Tibial nerve (tissue), 4 donors: ENCODE results near the gene HADHA. TPM values are rescaled to one million over a fixed set of nuclear protein-coding genes. Genes with fewer than 3 reads are reported as not detected.

Source experiments
- DNase-seq, 2 donors: peaks; one replicate each; pipeline ENCODE4 v3.0.0-alpha.2; 2019; ENCODE audit warnings: low spot score in 2 of 2
- H3K27ac ChIP-seq, 4 donors: fragments of 200-600 bp; sonication (generic) in 3 of 4; one replicate each; pipeline ENCODE4 v1.5.1; 2017 to 2019; ENCODE audit warnings: mild to moderate bottlenecking in 1 of 4
- H3K27me3 ChIP-seq, 2 donors: fragments of 200-600 bp; sonication (generic) in 1 of 2; one replicate each; pipeline versions ENCODE4 v1.5.1 to v1.6.0; 2017 to 2019
- H3K36me3 ChIP-seq, 3 donors: fragments of 200-600 bp; sonication (generic); one replicate each; pipeline ENCODE4 v1.5.1; 2018 to 2019
- H3K4me1 ChIP-seq, 4 donors: fragments of 200-600 bp; sonication (generic) in 3 of 4; one replicate each; pipeline ENCODE4 v1.5.1; 2017 to 2019
- H3K4me3 ChIP-seq, 4 donors: fragments of 200-600 bp; sonication (generic) in 3 of 4; one replicate each; pipeline ENCODE4 v1.5.1; 2017 to 2019; ENCODE audit warnings: mild to moderate bottlenecking in 1 of 4, moderate library complexity in 1 of 4
- H3K9me3 ChIP-seq, 4 donors: fragments of 200-600 bp; sonication (generic) in 3 of 4; one replicate each; pipeline ENCODE4 v1.5.1; 2017 to 2019
- EP300 ChIP-seq, 2 donors: sonication (generic); formaldehyde crosslinking; IDR thresholded peaks; one replicate each; pipeline ENCODE4 v1.6.1; 2017; ENCODE audit warnings: antibody characterized with exemption in 2 of 2, mild to moderate bottlenecking in 1 of 2
- POLR2A ChIP-seq, 2 donors: fragments of 450-650 bp; IDR thresholded peaks; one replicate each; pipeline ENCODE4 v1.6.1; 2017; ENCODE audit warnings: antibody characterized with exemption in 2 of 2, mild to moderate bottlenecking in 2 of 2, moderate library complexity in 2 of 2
- WGBS, 2 donors: methylation state at CpG; one replicate each; pipeline ENCODE4 v1.1.5; 2018; 5-methylcytosine and 5-hydroxymethylcytosine counted together
- total RNA-seq, 4 donors: library from RNA; depleted of rRNA; stranded (reverse); fragments of >200 nt; gene quantifications; one replicate each; pipeline ENCODE4 v1.1.0, GENCODE V29; 2016
- TF ChIP-seq, protein P1 (sequence below), 5 experiments: fragments of 200-600 bp in 3 of 5; fragments of 450-650 bp in 2 of 5; sonication (generic) in 3 of 5; IDR thresholded peaks; one replicate each; pipeline ENCODE4 v1.5.1; 2016 to 2019; ENCODE audit warnings: antibody characterized with exemption in 5 of 5, mild to moderate bottlenecking in 3 of 5, moderate library complexity in 2 of 5

The HADHA gene
- total RNA-seq, 4 donors from 2014 or later: 91.8 to 115 (median 104) TPM

- no peaks in the 10 kb centered on the region for H3K4me1 ChIP-seq
- no peaks in the 10 kb centered on the region for H3K27me3 ChIP-seq
- H3K4me3 ChIP-seq: no peak overlapping the region
- WGBS, 2 donors: 81 to 86% methylated on average over 4 of the region's 4 CpGs
- H3K27ac ChIP-seq: no peak overlapping the region
- H3K9me3 ChIP-seq: no peaks in the 10 kb centered on the region
- TF ChIP-seq, protein P1, sequence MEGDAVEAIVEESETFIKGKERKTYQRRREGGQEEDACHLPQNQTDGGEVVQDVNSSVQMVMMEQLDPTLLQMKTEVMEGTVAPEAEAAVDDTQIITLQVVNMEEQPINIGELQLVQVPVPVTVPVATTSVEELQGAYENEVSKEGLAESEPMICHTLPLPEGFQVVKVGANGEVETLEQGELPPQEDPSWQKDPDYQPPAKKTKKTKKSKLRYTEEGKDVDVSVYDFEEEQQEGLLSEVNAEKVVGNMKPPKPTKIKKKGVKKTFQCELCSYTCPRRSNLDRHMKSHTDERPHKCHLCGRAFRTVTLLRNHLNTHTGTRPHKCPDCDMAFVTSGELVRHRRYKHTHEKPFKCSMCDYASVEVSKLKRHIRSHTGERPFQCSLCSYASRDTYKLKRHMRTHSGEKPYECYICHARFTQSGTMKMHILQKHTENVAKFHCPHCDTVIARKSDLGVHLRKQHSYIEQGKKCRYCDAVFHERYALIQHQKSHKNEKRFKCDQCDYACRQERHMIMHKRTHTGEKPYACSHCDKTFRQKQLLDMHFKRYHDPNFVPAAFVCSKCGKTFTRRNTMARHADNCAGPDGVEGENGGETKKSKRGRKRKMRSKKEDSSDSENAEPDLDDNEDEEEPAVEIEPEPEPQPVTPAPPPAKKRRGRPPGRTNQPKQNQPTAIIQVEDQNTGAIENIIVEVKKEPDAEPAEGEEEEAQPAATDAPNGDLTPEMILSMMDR (IDR thresholded peaks at IDR 0.05): no peak
- TF ChIP-seq EP300 (IDR thresholded peaks at IDR 0.05): no peak
- no peak for TF ChIP-seq POLR2A (IDR thresholded peaks at IDR 0.05)
- H3K36me3 ChIP-seq: no peaks in the 10 kb centered on the region
- no peak for DNase-seq
Measured at GRCh38 chr2:26165403-26165802, 79.0 kb downstream of the HADHA start.

GRCh38 chr2:26164641-26165211 is 79.7 kb downstream of the HADHA start:
- DNase-seq: no peak

GRCh38 chr2:26164231-26164630 is 80.2 kb downstream of the HADHA start:
- no peaks in the 10 kb centered on the region for H3K9me3 ChIP-seq
- H3K27ac ChIP-seq: no peak overlapping the region
- no peaks in the 10 kb centered on the region for H3K4me1 ChIP-seq
- H3K27me3 ChIP-seq: no peaks in the 10 kb centered on the region
- no peaks in the 10 kb centered on the region for H3K36me3 ChIP-seq
- no peak overlapping the region for H3K4me3 ChIP-seq
- TF ChIP-seq EP300 (IDR thresholded peaks at IDR 0.05) (no peak), POLR2A (IDR thresholded peaks at IDR 0.05) (no peak)
- TF ChIP-seq, protein P1 (IDR thresholded peaks at IDR 0.05): no peak
- no peak for DNase-seq
- WGBS, 2 donors: 38 to 43% methylated on average over 1 of the region's 1 CpG

More at GRCh38 chr2:26164641-26165211, 79.7 kb downstream of the HADHA start:
- Histone ChIP-seq H3K4me3 (no peak overlapping the region), H3K4me1 (no peaks in the 10 kb centered on the region), H3K9me3 (no peaks in the 10 kb centered on the region), H3K27me3 (no peaks in the 10 kb centered on the region), H3K27ac (no peak overlapping the region), H3K36me3 (no peaks in the 10 kb centered on the region)
- TF ChIP-seq, protein P1 (IDR thresholded peaks at IDR 0.05): no peak
- TF ChIP-seq POLR2A (IDR thresholded peaks at IDR 0.05) (no peak), EP300 (IDR thresholded peaks at IDR 0.05) (no peak)
- 86 to 89% methylated on average over 8 of the region's 8 CpGs for WGBS, 2 donors

DNA sequence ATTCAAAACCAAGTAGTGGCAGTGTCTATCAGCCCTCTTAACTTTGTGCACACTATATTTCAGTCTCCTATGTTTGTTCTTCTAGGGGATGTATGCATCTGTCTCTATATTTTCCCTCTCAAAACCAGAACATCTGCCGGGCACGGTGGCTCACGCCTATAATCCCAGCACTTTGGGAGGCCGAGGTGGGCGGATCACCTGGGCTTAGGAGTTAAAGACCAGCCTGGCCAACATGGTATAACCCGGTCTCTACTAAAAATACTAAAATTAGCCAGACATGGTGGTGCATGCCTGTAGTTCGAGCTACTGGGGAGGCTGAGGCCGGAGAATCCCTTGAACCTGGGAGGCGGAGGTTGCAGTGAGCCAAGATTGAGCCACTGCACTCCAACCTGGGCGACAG is 81.5 kb downstream of the HADHA start:
- H3K27me3 ChIP-seq: no peaks in the 10 kb centered on the region
- no peak overlapping the region for H3K4me3 ChIP-seq
- TF ChIP-seq POLR2A (IDR thresholded peaks at IDR 0.05): no peak
- no peak overlapping the region for H3K27ac ChIP-seq
- no peak for DNase-seq
- H3K4me1 ChIP-seq: no peaks in the 10 kb centered on the region
- no peaks in the 10 kb centered on the region for H3K9me3 ChIP-seq
- H3K36me3 ChIP-seq: no peaks in the 10 kb centered on the region
- WGBS, 2 donors: 89 to 92% methylated on average over 10 of the region's 10 CpGs

GRCh38 chr2:26161926-26162325 is 82.5 kb downstream of the HADHA start:
- TF ChIP-seq, protein P1 (IDR thresholded peaks at IDR 0.05): no peak
- no peak for TF ChIP-seq POLR2A (IDR thresholded peaks at IDR 0.05)
- no peak for TF ChIP-seq EP300 (IDR thresholded peaks at IDR 0.05)
- no peaks in the 10 kb centered on the region for H3K27me3 ChIP-seq
- no peak overlapping the region for H3K27ac ChIP-seq
- H3K4me1 ChIP-seq: no peaks in the 10 kb centered on the region
- WGBS, 2 donors: 82 to 94% methylated on average over 7 of the region's 7 CpGs
- H3K9me3 ChIP-seq: no peaks in the 10 kb centered on the region
- no peak overlapping the region for H3K4me3 ChIP-seq
- H3K36me3 ChIP-seq: no peaks in the 10 kb centered on the region
- no peak for DNase-seq

GRCh38 chr2:26157580-26157979 is 86.9 kb downstream of the HADHA start:
- Histone ChIP-seq H3K27me3 (no peaks in the 10 kb centered on the region), H3K27ac (no peak overlapping the region), H3K4me3 (no peak overlapping the region), H3K4me1 (no peaks in the 10 kb centered on the region), H3K36me3 (no peaks in the 10 kb centered on the region), H3K9me3 (peaks cover 0 to 16% (median 2%) of the 10 kb centered on the region in 4 donors)
- 94 to 95% methylated on average over 5 of the region's 5 CpGs for WGBS, 2 donors
- TF ChIP-seq POLR2A (IDR thresholded peaks at IDR 0.05) (no peak), EP300 (IDR thresholded peaks at IDR 0.05) (no peak)
- TF ChIP-seq, protein P1 (IDR thresholded peaks at IDR 0.05): no peak
- no peak for DNase-seq
